ENCODE measurements around the gene PCDHGA7. TPM values are rescaled to one million over a fixed set of nuclear protein-coding genes. Genes with fewer than 3 reads are reported as not detected.
"Not testable (repeated sequence)": the region's sequence is repeated elsewhere in the genome, so short reads cannot be mapped to it uniquely, and the experiment has no call there.

The PCDHGA7 gene
- total RNA-seq, 2 donors from 2014 or later: 0.40 to 1.9 TPM

GRCh38 chr5:141393267-141393666 is 10.7 kb downstream of the PCDHGA7 start:
- H3K9ac ChIP-seq (ENCODE audit: extremely low read depth, low read length, poor library complexity, severe bottlenecking): no peak overlapping the region
- no peaks in the 10 kb centered on the region for H3K27me3 ChIP-seq (ENCODE audit: control insufficient read depth, insufficient read depth, low read length, poor library complexity, severe bottlenecking)
- H3K36me3 Mint-ChIP-seq (ENCODE audit: low read depth): peaks cover 63% of the 10 kb centered on the region
- H3K4me1 Mint-ChIP-seq: no peaks in the 10 kb centered on the region
- no peaks in the 10 kb centered on the region for H3K4me1 ChIP-seq (ENCODE audit: control insufficient read depth, insufficient read depth, low read length)
- no peak overlapping the region for H3K27ac ChIP-seq (ENCODE audit: low read depth, low read length)
- DNase-seq: no peak
- 94 to 97% methylated on average over 19 to 21 of the region's 21 CpGs for WGBS, 2 experiments (ENCODE audit: insufficient coverage in 1 of 2, insufficient read length in 1 of 2)
- peaks cover 66% of the 10 kb centered on the region for H3K9me3 ChIP-seq (ENCODE audit: control insufficient read depth, low read length)
- no peak overlapping the region for H3K4me3 ChIP-seq (ENCODE audit: low read length)
- peaks cover 9% of the 10 kb centered on the region for H3K27me3 Mint-ChIP-seq (ENCODE audit: insufficient read depth)
- no peak overlapping the region for H3K27ac Mint-ChIP-seq
- H3K4me3 Mint-ChIP-seq: no peak overlapping the region
- H3K36me3 ChIP-seq (ENCODE audit: control insufficient read depth, insufficient read depth, low read length): no peaks in the 10 kb centered on the region
- peaks cover 89% of the 10 kb centered on the region for H3K9me3 Mint-ChIP-seq
- no peak for TF ChIP-seq CTCF (conservative IDR thresholded peaks at IDR 0.05)

DNA sequence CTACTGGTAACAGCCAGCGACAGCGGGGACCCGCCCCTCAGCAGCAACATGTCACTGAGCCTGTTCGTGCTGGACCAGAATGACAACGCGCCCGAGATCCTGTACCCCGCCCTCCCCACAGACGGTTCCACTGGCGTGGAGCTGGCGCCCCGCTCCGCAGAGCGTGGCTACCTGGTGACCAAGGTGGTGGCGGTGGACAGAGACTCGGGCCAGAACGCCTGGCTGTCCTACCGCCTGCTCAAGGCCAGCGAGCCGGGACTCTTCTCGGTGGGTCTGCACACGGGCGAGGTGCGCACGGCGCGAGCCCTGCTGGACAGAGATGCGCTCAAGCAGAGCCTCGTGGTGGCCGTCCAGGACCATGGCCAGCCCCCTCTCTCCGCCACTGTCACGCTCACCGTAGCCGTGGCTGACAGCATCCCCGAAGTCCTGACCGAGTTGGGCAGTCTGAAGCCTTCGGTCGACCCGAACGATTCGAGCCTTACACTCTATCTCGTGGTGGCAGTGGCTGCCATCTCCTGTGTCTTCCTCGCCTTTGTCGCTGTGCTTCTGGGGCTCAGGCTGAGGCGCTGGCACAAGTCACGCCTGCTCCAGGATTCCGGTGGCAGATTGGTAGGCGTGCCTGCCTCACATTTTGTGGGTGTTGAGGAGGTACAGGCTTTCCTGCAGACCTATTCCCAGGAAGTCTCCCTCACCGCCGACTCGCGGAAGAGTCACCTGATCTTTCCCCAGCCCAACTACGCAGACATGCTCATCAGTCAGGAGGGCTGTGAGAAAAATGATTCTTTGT is 12.1 kb downstream of the PCDHGA7 start:
- H3K27me3 ChIP-seq (ENCODE audit: control insufficient read depth, insufficient read depth, low read length, poor library complexity, severe bottlenecking); H3K4me3 ChIP-seq (ENCODE audit: low read length); H3K9ac ChIP-seq (ENCODE audit: extremely low read depth, low read length, poor library complexity, severe bottlenecking); H3K4me1 ChIP-seq (ENCODE audit: control insufficient read depth, insufficient read depth, low read length); H3K27me3 Mint-ChIP-seq (ENCODE audit: insufficient read depth); H3K27ac Mint-ChIP-seq; H3K4me3 Mint-ChIP-seq; H3K36me3 ChIP-seq (ENCODE audit: control insufficient read depth, insufficient read depth, low read length); H3K27ac ChIP-seq (ENCODE audit: low read depth, low read length); DNase-seq; H3K4me1 Mint-ChIP-seq: not testable (repeated sequence)
- peaks cover 71% of the 10 kb centered on the region for H3K9me3 ChIP-seq (ENCODE audit: control insufficient read depth, low read length)
- WGBS, 2 experiments (ENCODE audit: insufficient coverage in 1 of 2, insufficient read length in 1 of 2): 92 to 98% methylated on average over 24 to 41 of the region's 53 CpGs
- H3K36me3 Mint-ChIP-seq (ENCODE audit: low read depth): peaks cover 60% of the 10 kb centered on the region
- peaks cover 89% of the 10 kb centered on the region for H3K9me3 Mint-ChIP-seq

GRCh38 chr5:141397756-141398551 is 15.4 kb downstream of the PCDHGA7 start, which contains the start of gene PCDHGB5:
TSS of gene PCDHGB5 (plus strand) at chr5:141397947. CDS start at chr5:141398128, 181 bp downstream.
- Mint-ChIP-seq H3K9me3 (peaks cover 83% of the 10 kb centered on the region), H3K4me3 (peak within 1 kb of the TSS; percentile 64), H3K36me3 (ENCODE audit: low read depth) (peaks cover 51% of the 10 kb centered on the region), H3K27ac (peak within 1 kb of the TSS; percentile 64)
- H3K27me3 ChIP-seq (ENCODE audit: control insufficient read depth, insufficient read depth, low read length, poor library complexity, severe bottlenecking); H3K36me3 ChIP-seq (ENCODE audit: control insufficient read depth, insufficient read depth, low read length); DNase-seq; H3K27ac ChIP-seq (ENCODE audit: low read depth, low read length); H3K4me1 Mint-ChIP-seq; H3K27me3 Mint-ChIP-seq (ENCODE audit: insufficient read depth); H3K9ac ChIP-seq (ENCODE audit: extremely low read depth, low read length, poor library complexity, severe bottlenecking); H3K4me1 ChIP-seq (ENCODE audit: control insufficient read depth, insufficient read depth, low read length): not testable (repeated sequence)
- Histone ChIP-seq H3K4me3 (ENCODE audit: low read length) (peak within 1 kb of the TSS; percentile 0), H3K9me3 (ENCODE audit: control insufficient read depth, low read length) (peaks cover 61% of the 10 kb centered on the region)
- WGBS, 2 experiments (ENCODE audit: insufficient coverage in 1 of 2, insufficient read length in 1 of 2): 80 to 90% methylated on average over 9 to 19 of the region's 43 CpGs
- TF ChIP-seq CTCF (conservative IDR thresholded peaks at IDR 0.05): peak; percentile 79
